ENCODE measurements around the gene MT1X.
A peak's percentile ranks its signal among the peaks of the same experiment; 100 is the strongest.
"Not testable (repeated sequence)": the region's sequence is repeated elsewhere in the genome, so short reads cannot be mapped to it uniquely, and the experiment has no call there.

The MT1X gene

DNA sequence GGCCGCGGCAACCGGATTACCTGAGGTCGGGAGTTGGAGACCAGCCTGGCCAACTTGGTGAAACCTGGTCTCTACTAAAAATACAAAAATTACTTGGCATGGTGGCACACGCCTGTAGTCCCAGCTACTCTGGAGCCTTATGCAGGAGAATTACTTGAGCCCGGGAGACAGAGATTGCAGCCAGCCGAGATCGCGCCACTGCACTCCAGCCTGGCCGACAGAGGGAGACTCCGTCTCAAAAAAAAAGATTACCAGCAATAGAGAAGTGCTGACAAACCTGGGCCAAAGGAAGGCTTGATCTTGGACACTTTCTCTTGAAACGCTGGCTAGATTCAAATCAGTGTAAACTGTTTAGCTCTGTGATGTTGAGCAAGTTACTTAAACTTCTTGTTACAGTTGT, 8.3 kb upstream of the MT1X start:
- H3K27ac Mint-ChIP-seq: no peak overlapping the region
- peaks cover 98% of the 10 kb centered on the region for H3K27me3 Mint-ChIP-seq (ENCODE audit: low read depth)
- no peaks in the 10 kb centered on the region for H3K36me3 Mint-ChIP-seq (ENCODE audit: low read depth)

DNA sequence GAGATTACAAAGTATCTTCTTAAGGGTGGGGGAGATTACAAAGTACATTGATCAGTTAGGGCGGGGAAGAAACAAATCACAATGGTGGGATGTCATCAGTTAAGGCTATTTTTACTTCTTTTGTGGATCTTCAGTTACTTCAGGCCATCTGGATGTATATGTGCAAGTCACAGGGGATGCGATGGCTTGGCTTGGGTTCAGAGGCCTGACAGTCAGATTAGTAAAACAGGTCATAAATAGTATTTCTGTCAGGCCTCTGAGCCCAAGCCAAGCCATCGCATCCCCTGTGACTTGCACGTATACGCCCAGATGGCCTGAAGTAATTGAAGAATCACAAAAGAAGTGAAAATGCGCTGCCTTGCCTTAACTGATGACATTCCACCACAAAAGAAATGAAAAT, 7.7 kb upstream of the MT1X start:
- not testable (repeated sequence) for H3K36me3 Mint-ChIP-seq (ENCODE audit: low read depth); H3K9me3 Mint-ChIP-seq; H3K27ac Mint-ChIP-seq; H3K4me3 Mint-ChIP-seq
- Mint-ChIP-seq H3K4me1 (peaks cover 14% of the 10 kb centered on the region), H3K27me3 (ENCODE audit: low read depth) (peaks cover 97% of the 10 kb centered on the region)

More for the DNA sequence above, 8.3 kb upstream of the MT1X start:
- peaks cover 14% of the 10 kb centered on the region for H3K4me1 Mint-ChIP-seq
- TF ChIP-seq, protein P1, sequence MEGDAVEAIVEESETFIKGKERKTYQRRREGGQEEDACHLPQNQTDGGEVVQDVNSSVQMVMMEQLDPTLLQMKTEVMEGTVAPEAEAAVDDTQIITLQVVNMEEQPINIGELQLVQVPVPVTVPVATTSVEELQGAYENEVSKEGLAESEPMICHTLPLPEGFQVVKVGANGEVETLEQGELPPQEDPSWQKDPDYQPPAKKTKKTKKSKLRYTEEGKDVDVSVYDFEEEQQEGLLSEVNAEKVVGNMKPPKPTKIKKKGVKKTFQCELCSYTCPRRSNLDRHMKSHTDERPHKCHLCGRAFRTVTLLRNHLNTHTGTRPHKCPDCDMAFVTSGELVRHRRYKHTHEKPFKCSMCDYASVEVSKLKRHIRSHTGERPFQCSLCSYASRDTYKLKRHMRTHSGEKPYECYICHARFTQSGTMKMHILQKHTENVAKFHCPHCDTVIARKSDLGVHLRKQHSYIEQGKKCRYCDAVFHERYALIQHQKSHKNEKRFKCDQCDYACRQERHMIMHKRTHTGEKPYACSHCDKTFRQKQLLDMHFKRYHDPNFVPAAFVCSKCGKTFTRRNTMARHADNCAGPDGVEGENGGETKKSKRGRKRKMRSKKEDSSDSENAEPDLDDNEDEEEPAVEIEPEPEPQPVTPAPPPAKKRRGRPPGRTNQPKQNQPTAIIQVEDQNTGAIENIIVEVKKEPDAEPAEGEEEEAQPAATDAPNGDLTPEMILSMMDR (IDR thresholded peaks at IDR 0.05; ENCODE audit: unreplicated experiment in 3 of 3): peak; percentile 44 to 54 (median 52)
- H3K4me3 Mint-ChIP-seq: peak overlapping the region in 1 of 3 experiments; percentile 10
- H3K9me3 Mint-ChIP-seq: no peaks in the 10 kb centered on the region

DNA sequence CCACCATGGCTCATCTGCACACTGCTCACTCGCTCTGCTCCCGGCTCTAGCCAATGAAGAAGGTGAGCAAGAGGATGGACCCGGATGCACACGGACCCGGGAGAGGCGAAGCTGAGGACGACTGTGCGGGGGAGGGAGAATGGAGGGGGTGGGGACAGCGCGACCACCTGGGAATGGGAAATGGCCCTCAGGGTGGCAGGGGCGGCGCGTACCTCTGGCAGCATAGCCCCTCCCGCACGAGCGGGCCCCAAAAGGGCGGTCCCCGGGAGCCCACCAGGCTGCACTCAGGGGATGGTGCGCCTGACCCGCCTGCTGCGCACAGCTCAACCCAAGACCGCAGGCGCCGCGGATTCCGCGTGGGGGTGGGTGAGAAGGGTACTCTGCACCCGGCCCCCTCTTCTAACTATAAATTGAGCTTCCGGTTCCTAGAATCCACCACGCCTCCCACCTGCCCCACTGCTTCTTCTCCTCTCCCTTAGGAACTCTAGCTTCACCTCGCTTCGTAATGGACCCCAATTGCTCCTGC, 6.5 kb upstream of the MT1X start:
- no peaks in the 10 kb centered on the region for H3K36me3 Mint-ChIP-seq (ENCODE audit: low read depth)

DNA sequence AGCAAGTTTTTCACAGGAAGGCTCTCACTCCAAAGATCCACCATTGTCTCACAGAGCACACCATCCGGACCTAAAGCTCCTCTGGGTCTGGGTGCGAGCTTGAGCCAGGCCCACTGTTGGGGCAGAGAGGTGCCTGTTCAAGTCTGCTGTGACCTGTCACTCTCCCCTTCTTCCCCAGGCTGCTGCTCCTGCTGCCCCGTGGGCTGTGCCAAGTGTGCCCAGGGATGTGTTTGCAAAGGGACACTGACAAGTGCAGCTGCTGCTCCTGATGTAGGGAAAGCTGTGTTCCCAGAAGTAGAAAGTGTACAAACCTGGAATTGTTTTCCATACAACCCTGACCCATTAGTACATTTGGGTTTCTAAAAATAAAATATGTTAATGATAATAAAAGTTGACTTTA, 4.8 kb upstream of the MT1X start:
- Mint-ChIP-seq H3K4me3 (peak overlapping the region in 1 of 3 experiments; percentile 31), H3K4me1 (peaks cover 20% of the 10 kb centered on the region), H3K9me3 (no peaks in the 10 kb centered on the region), H3K36me3 (ENCODE audit: low read depth) (no peaks in the 10 kb centered on the region), H3K27me3 (ENCODE audit: low read depth) (peaks cover 87% of the 10 kb centered on the region), H3K27ac (no peak overlapping the region)
- TF ChIP-seq, protein P1 (IDR thresholded peaks at IDR 0.05; ENCODE audit: unreplicated experiment in 3 of 3): no peak

More for the DNA sequence above, 6.5 kb upstream of the MT1X start:
- Mint-ChIP-seq H3K9me3 (no peaks in the 10 kb centered on the region), H3K4me1 (peaks cover 14% of the 10 kb centered on the region), H3K27me3 (ENCODE audit: low read depth) (peaks cover 92% of the 10 kb centered on the region), H3K4me3 (peak overlapping the region; percentile 65 to 79 (median 74)), H3K27ac (no peak overlapping the region)
- TF ChIP-seq, protein P1 (IDR thresholded peaks at IDR 0.05; ENCODE audit: unreplicated experiment in 3 of 3): no peak

DNA sequence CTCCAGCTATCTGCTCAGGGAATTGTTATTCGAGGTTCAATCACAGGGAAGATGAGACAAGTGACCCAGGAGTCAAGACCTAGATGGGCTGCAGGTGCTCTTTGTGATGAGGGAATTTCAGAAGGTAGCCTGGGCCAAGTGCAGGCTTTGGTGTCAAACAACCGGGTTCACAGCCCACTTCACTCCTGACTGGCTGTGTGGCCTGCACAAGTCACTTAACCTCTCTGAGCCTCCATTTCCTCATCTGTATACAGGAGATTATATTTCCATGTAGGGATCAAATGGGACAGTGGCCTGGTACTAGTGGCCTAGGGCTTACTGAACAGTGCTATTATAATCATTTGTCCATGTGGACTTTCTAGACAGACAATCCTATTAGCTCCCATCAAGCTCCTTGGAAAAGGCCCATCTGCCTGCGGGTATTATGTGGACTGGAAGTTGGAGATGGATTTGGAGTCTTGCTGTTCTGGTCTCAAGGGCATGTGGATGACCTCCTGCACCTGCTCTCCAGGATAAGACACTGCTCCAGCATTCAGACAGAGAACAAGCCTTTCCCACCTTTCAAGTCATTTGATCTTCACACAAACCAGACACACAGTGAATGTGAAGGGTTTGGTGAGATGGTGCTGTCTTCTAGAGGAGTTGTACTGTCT, 3.1 kb upstream of the MT1X start:
- Mint-ChIP-seq H3K9me3 (no peaks in the 10 kb centered on the region), H3K27ac (no peak overlapping the region), H3K36me3 (ENCODE audit: low read depth) (no peaks in the 10 kb centered on the region), H3K27me3 (ENCODE audit: low read depth) (peaks cover 79% of the 10 kb centered on the region), H3K4me3 (no peak overlapping the region), H3K4me1 (peaks cover 24% of the 10 kb centered on the region)
- TF ChIP-seq, protein P1 (IDR thresholded peaks at IDR 0.05; ENCODE audit: unreplicated experiment in 3 of 3): no peak

DNA sequence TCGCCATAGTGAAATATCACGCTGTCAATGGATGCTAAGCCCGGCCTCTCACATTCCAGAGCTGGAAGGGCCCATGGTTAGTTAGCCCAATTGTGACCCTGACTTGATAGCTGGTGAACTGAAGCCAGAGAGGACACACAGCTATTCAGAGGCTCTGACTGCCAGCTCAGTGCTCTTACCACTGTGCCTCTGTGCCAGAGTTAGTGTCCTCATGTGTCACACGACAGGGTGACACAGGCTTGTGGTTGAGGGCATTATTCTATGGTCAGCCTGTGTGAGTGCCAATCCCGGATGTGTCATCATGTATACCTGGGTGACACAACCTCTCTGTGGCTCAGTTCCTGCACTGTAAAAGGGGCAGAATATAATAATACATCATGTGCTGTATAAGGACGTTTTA, 2.5 kb upstream of the MT1X start:
- Mint-ChIP-seq H3K9me3 (peaks cover 2% of the 10 kb centered on the region), H3K4me3 (no peak overlapping the region), H3K27me3 (ENCODE audit: low read depth) (peaks cover 78% of the 10 kb centered on the region), H3K27ac (no peak overlapping the region), H3K36me3 (ENCODE audit: low read depth) (peaks cover 3% of the 10 kb centered on the region), H3K4me1 (peaks cover 24% of the 10 kb centered on the region)
- TF ChIP-seq, protein P1 (IDR thresholded peaks at IDR 0.05; ENCODE audit: unreplicated experiment in 3 of 3): no peak
